Astrocyte of the spinal cord (primary cell): ENCODE results near the gene DLGAP1.

Experiments
- DNase-seq: peaks from one replicate; pipeline ENCODE4 v3.0.0; 2011; ENCODE audit warnings: low read depth, low spot score
- H3K4me3 ChIP-seq: 2 replicates; pipeline ENCODE4 v1.5.1; 2011; ENCODE audit warnings: low read depth, mild to moderate bottlenecking, low read length, moderate library complexity
- CTCF ChIP-seq: IDR thresholded peaks from 2 replicates; pipeline ENCODE4 v1.5.1; 2012; ENCODE audit warnings: low read depth, mild to moderate bottlenecking, low read length, inconsistent platforms
- in situ Hi-C: cut with HindIII; loops from 2 replicates; pipeline ENCODE4 v1.10.0; 2017; ENCODE audit warnings: low sequenced_read_pairs

DLGAP1 gene

GRCh38 chr18:3572761-3573160 is 882.3 kb downstream of the DLGAP1 start:
- in situ Hi-C loops: no loop called here
- no peak for TF ChIP-seq CTCF
- no peak overlapping the region for H3K4me3 ChIP-seq
- no peak for DNase-seq

GRCh38 chr18:3566851-3567250 is 888.3 kb downstream of the DLGAP1 start:
- in situ Hi-C loops: no loop called here

GRCh38 chr18:3560755-3561154 is 894.4 kb downstream of the DLGAP1 start:
- H3K4me3 ChIP-seq: no peak overlapping the region
- in situ Hi-C loops: no loop called here
- DNase-seq: no peak
- no peak for TF ChIP-seq CTCF

More at GRCh38 chr18:3566851-3567250, 888.3 kb downstream of the DLGAP1 start:
- no peak for TF ChIP-seq CTCF
- no peak for DNase-seq
- no peak overlapping the region for H3K4me3 ChIP-seq

GRCh38 chr18:3554811-3555427 is 900.2 kb downstream of the DLGAP1 start:
- in situ Hi-C loops: no loop called here
- TF ChIP-seq CTCF: no peak
- no peak for DNase-seq
- no peak overlapping the region for H3K4me3 ChIP-seq

- no peak overlapping the region for H3K4me3 ChIP-seq
- in situ Hi-C loops: no loop called here
- DNase-seq: no peak
- no peak for TF ChIP-seq CTCF
Measured at GRCh38 chr18:3554091-3554601, 901.0 kb downstream of the DLGAP1 start.

- TF ChIP-seq CTCF: no peak
- in situ Hi-C loops: no loop called here
- DNase-seq: no peak
- H3K4me3 ChIP-seq: no peak overlapping the region
Measured at GRCh38 chr18:3552305-3552704, 902.8 kb downstream of the DLGAP1 start.
